Neutrophil (primary cell): Measurements from ENCODE around the gene ATXN7.

ENCODE experiments used
- H3K27ac ChIP-seq: fragments of 200-600 bp; sonication (generic); 2 replicates; pipeline ENCODE4 v1.5.1; 2016; ENCODE audit warnings: mild to moderate bottlenecking, moderate library complexity
- H3K27me3 ChIP-seq: fragments of 200-600 bp; sonication (generic); 2 replicates; pipeline ENCODE4 v1.6.0; 2016; ENCODE audit warnings: mild to moderate bottlenecking
- H3K36me3 ChIP-seq: fragments of 200-600 bp; sonication (generic); 2 replicates; pipeline ENCODE4 v1.5.1; 2017
- H3K4me1 ChIP-seq, 2 experiments: fragments of 200-600 bp in 1 of 2; sonication (generic) in 1 of 2; 1 replicate in 1 of 2; 2 replicates in 1 of 2; pipeline versions ENCODE4 v1.5.1 to v1.6.1; 2013 to 2016; ENCODE audit warnings: low read depth in 1 of 2, low read length in 1 of 2, mild to moderate bottlenecking in 1 of 2, moderate library complexity in 1 of 2; ENCODE audit not compliant: control insufficient read depth in 1 of 2, insufficient read depth in 1 of 2
- H3K4me3 ChIP-seq, 2 experiments: fragments of 200-600 bp in 1 of 2; sonication (generic) in 1 of 2; 1 replicate in 1 of 2; 2 replicates in 1 of 2; pipeline ENCODE4 v1.5.1; 2013 to 2016; ENCODE audit warnings: low read depth in 1 of 2, low read length in 1 of 2, mild to moderate bottlenecking in 1 of 2, moderate library complexity in 1 of 2
- H3K9me3 ChIP-seq: fragments of 200-600 bp; sonication (generic); 2 replicates; pipeline ENCODE4 v1.5.1; 2016
- CTCF ChIP-seq: fragments of 200-600 bp; sonication (generic); IDR thresholded peaks from 2 replicates; pipeline ENCODE4 v1.5.1; 2016; ENCODE audit warnings: antibody characterized with exemption

ATXN7 gene

GRCh38 chr3:64039981-64040733 lies 176.5 kb downstream of the ATXN7 start:
- TF ChIP-seq CTCF: no peak
- no peaks in the 10 kb centered on the region for H3K9me3 ChIP-seq
- peaks cover 0 to under 1% of the 10 kb centered on the region in 2 experiments for H3K4me1 ChIP-seq
- H3K4me3 ChIP-seq: no peak overlapping the region
- H3K27ac ChIP-seq: no peak overlapping the region
- H3K27me3 ChIP-seq: no peaks in the 10 kb centered on the region
- H3K36me3 ChIP-seq: no peaks in the 10 kb centered on the region

- Histone ChIP-seq H3K4me3 (no peak overlapping the region), H3K36me3 (no peaks in the 10 kb centered on the region), H3K9me3 (no peaks in the 10 kb centered on the region), H3K27ac (no peak overlapping the region), H3K4me1 (peaks cover 9 to 14% of the 10 kb centered on the region in 2 experiments), H3K27me3 (no peaks in the 10 kb centered on the region)
- TF ChIP-seq CTCF: no peak
Measured at GRCh38 chr3:64042952-64043351, 179.3 kb downstream of the ATXN7 start.

GRCh38 chr3:64046592-64046991 lies 182.9 kb downstream of the ATXN7 start:
- no peaks in the 10 kb centered on the region for H3K36me3 ChIP-seq
- no peak for TF ChIP-seq CTCF
- H3K27me3 ChIP-seq: no peaks in the 10 kb centered on the region
- H3K4me3 ChIP-seq: no peak overlapping the region
- no peaks in the 10 kb centered on the region for H3K9me3 ChIP-seq
- H3K4me1 ChIP-seq: peaks cover 33 to 44% of the 10 kb centered on the region in 2 experiments
- H3K27ac ChIP-seq: no peak overlapping the region

- Histone ChIP-seq H3K36me3 (no peaks in the 10 kb centered on the region), H3K4me1 (peaks cover 33 to 46% of the 10 kb centered on the region in 2 experiments), H3K9me3 (no peaks in the 10 kb centered on the region), H3K27me3 (no peaks in the 10 kb centered on the region), H3K4me3 (no peak overlapping the region), H3K27ac (peak overlapping the region; percentile 72)
- TF ChIP-seq CTCF: no peak
Measured at GRCh38 chr3:64046996-64047594, 183.4 kb downstream of the ATXN7 start.

GRCh38 chr3:64047787-64048186 lies 184.1 kb downstream of the ATXN7 start:
- Histone ChIP-seq H3K9me3 (no peaks in the 10 kb centered on the region), H3K27ac (peak overlapping the region; percentile 72), H3K27me3 (no peaks in the 10 kb centered on the region), H3K36me3 (no peaks in the 10 kb centered on the region), H3K4me1 (peaks cover 33 to 46% of the 10 kb centered on the region in 2 experiments), H3K4me3 (no peak overlapping the region)
- TF ChIP-seq CTCF: no peak
